ENCODE data around the gene BIRC7. TPM values are rescaled to one million over a fixed set of nuclear protein-coding genes. Genes with fewer than 3 reads are reported as not detected.

BIRC7 gene
- total RNA-seq, 4 donors from 2014 or later, result 0.49 to 3.0 (median 1.7) TPM

GRCh38 chr20:63280371-63280770 lies 44.7 kb downstream of the BIRC7 start:
- H3K27ac ChIP-seq, result no peak overlapping the region
- H3K9me3 ChIP-seq, result no peaks in the 10 kb centered on the region
- H3K27me3 ChIP-seq, result no peaks in the 10 kb centered on the region
- H3K4me3 ChIP-seq, result no peak overlapping the region
- DNase-seq (ENCODE audit: low spot score in 2 of 2), result no peak
- peaks cover 97% of the 10 kb centered on the region for H3K36me3 ChIP-seq
- 97% methylated on average over 6 of the region's 6 CpGs for WGBS
- no peaks in the 10 kb centered on the region for H3K4me1 ChIP-seq
- TF ChIP-seq POLR2A (IDR thresholded peaks at IDR 0.05) (no peak), CTCF (IDR thresholded peaks at IDR 0.05) (no peak), POLR2AphosphoS5 (IDR thresholded peaks at IDR 0.05) (no peak), EP300 (IDR thresholded peaks at IDR 0.05) (no peak)

- TF ChIP-seq POLR2A (IDR thresholded peaks at IDR 0.05) (no peak), POLR2AphosphoS5 (IDR thresholded peaks at IDR 0.05) (no peak), CTCF (IDR thresholded peaks at IDR 0.05) (no peak), EP300 (IDR thresholded peaks at IDR 0.05) (no peak)
- 71% methylated on average over 14 of the region's 19 CpGs for WGBS
- no peaks in the 10 kb centered on the region for H3K9me3 ChIP-seq
- no peaks in the 10 kb centered on the region for H3K27me3 ChIP-seq
- no peak overlapping the region for H3K4me3 ChIP-seq
- peaks cover 98% of the 10 kb centered on the region for H3K36me3 ChIP-seq
- H3K4me1 ChIP-seq, result no peaks in the 10 kb centered on the region
- H3K27ac ChIP-seq, result no peak overlapping the region
- no peak for DNase-seq (ENCODE audit: low spot score in 2 of 2)
Measured at GRCh38 chr20:63280929-63281545, 45.3 kb downstream of the BIRC7 start.

- no peaks in the 10 kb centered on the region for H3K27me3 ChIP-seq
- H3K27ac ChIP-seq, result no peak overlapping the region
- TF ChIP-seq POLR2A (IDR thresholded peaks at IDR 0.05) (no peak), EP300 (IDR thresholded peaks at IDR 0.05) (no peak), POLR2AphosphoS5 (IDR thresholded peaks at IDR 0.05) (no peak), CTCF (IDR thresholded peaks at IDR 0.05) (no peak)
- H3K4me1 ChIP-seq, result no peaks in the 10 kb centered on the region
- no peak overlapping the region for H3K4me3 ChIP-seq
- no peaks in the 10 kb centered on the region for H3K9me3 ChIP-seq
- H3K36me3 ChIP-seq, result peaks cover 98% of the 10 kb centered on the region
- DNase-seq (ENCODE audit: low spot score in 2 of 2), result no peak
- 94% methylated on average over 17 of the region's 38 CpGs for WGBS
Measured at GRCh38 chr20:63281742-63282665, 46.3 kb downstream of the BIRC7 start.

- H3K9me3 ChIP-seq, result no peaks in the 10 kb centered on the region
- 99% methylated on average over 12 of the region's 17 CpGs for WGBS
- H3K4me3 ChIP-seq, result no peak overlapping the region
- no peak overlapping the region for H3K27ac ChIP-seq
- no peak for DNase-seq (ENCODE audit: low spot score in 2 of 2)
- H3K36me3 ChIP-seq, result peaks cover 98% of the 10 kb centered on the region
- H3K4me1 ChIP-seq, result no peaks in the 10 kb centered on the region
- no peaks in the 10 kb centered on the region for H3K27me3 ChIP-seq
- no peak for TF ChIP-seq POLR2AphosphoS5 (IDR thresholded peaks at IDR 0.05)
- no peak for TF ChIP-seq EP300 (IDR thresholded peaks at IDR 0.05)
- TF ChIP-seq CTCF (IDR thresholded peaks at IDR 0.05), result no peak
- no peak for TF ChIP-seq POLR2A (IDR thresholded peaks at IDR 0.05)
Measured at GRCh38 chr20:63282946-63283345, 47.2 kb downstream of the BIRC7 start.

- Histone ChIP-seq H3K9me3 (no peaks in the 10 kb centered on the region), H3K27me3 (no peaks in the 10 kb centered on the region), H3K27ac (no peak overlapping the region), H3K4me3 (no peak overlapping the region), H3K4me1 (no peaks in the 10 kb centered on the region), H3K36me3 (peaks cover 98% of the 10 kb centered on the region)
- 91% methylated on average over 22 of the region's 33 CpGs for WGBS
- DNase-seq (ENCODE audit: low spot score in 2 of 2), result no peak
- no peak for TF ChIP-seq POLR2AphosphoS5 (IDR thresholded peaks at IDR 0.05)
- TF ChIP-seq CTCF (IDR thresholded peaks at IDR 0.05), result no peak
- TF ChIP-seq POLR2A (IDR thresholded peaks at IDR 0.05), result no peak
- TF ChIP-seq EP300 (IDR thresholded peaks at IDR 0.05), result no peak
Measured at GRCh38 chr20:63283397-63284082, 47.8 kb downstream of the BIRC7 start.
